GM12878 (cell line): Measurements from ENCODE around the gene CAB39.

Experiments used
- CBX3 ChIP-seq: fragments of 200-600 bp; sonication (generic); IDR thresholded peaks from 2 replicates; pipeline ENCODE4 v1.6.1; 2016; ENCODE audit warnings: low read depth, borderline replicate concordance
- CBX5 ChIP-seq: sonication (generic); IDR thresholded peaks from 2 replicates; pipeline ENCODE4 v1.6.1; 2016; ENCODE audit warnings: low read depth, moderate library complexity, mild to moderate bottlenecking, inconsistent platforms
- EP300 ChIP-seq, 2 experiments: fragments of 150-350 bp in 1 of 2; IDR thresholded peaks; 2 replicates each; pipeline ENCODE4 v1.6.1; 2011 to 2012; ENCODE audit warnings: low read depth in 2 of 2, low read length in 2 of 2, borderline replicate concordance in 1 of 2, improper control_type of control experiment in 1 of 2, inconsistent platforms in 1 of 2; ENCODE audit not compliant: control insufficient read depth in 1 of 2
- EZH2 ChIP-seq: IDR thresholded peaks from 2 replicates; pipeline ENCODE4 v1.6.1; 2012; ENCODE audit warnings: low read depth, mild to moderate bottlenecking, control low read depth, inconsistent platforms, low read length, borderline replicate concordance; ENCODE audit not compliant: control insufficient read depth
- NFIC ChIP-seq: IDR thresholded peaks from 2 replicates; pipeline ENCODE4 v1.6.1; 2012; ENCODE audit warnings: low read depth, mild to moderate bottlenecking, inconsistent platforms, low read length, moderate library complexity
- POLR2AphosphoS5 ChIP-seq: IDR thresholded peaks from 2 replicates; pipeline ENCODE4 v1.6.1; 2011; ENCODE audit warnings: mild to moderate bottlenecking, low read length, inconsistent platforms
- SUPT20H ChIP-seq: IDR thresholded peaks from 2 replicates; pipeline ENCODE4 v1.6.1; 2011; ENCODE audit warnings: low read depth, mild to moderate bottlenecking, low read length, moderate library complexity, borderline replicate concordance; ENCODE audit not compliant: control insufficient read depth
- ZNF24 ChIP-seq: fragments of 450-650 bp; IDR thresholded peaks from 2 replicates; pipeline ENCODE4 v1.6.1; 2017; ENCODE audit warnings: antibody characterized with exemption, mild to moderate bottlenecking
- TF ChIP-seq, protein P1 (sequence below): IDR thresholded peaks from 2 replicates; pipeline ENCODE4 v1.6.1; 2012; ENCODE audit warnings: mild to moderate bottlenecking, low read depth, low read length
- TF ChIP-seq, protein P2 (sequence below), 3 experiments: IDR thresholded peaks in 2 of 3; conservative IDR thresholded peaks in 1 of 3; 2 replicates each; pipeline ENCODE4 v1.5.1; 2011; ENCODE audit warnings: low read depth in 3 of 3, low read length in 3 of 3, mild to moderate bottlenecking in 3 of 3, control low read depth in 2 of 3, moderate library complexity in 2 of 3, inconsistent platforms in 1 of 3, mixed read lengths in 1 of 3; ENCODE audit not compliant: control insufficient read depth in 2 of 3, insufficient read depth in 1 of 3; ENCODE audit errors: extremely low read depth in 1 of 3

DNA sequence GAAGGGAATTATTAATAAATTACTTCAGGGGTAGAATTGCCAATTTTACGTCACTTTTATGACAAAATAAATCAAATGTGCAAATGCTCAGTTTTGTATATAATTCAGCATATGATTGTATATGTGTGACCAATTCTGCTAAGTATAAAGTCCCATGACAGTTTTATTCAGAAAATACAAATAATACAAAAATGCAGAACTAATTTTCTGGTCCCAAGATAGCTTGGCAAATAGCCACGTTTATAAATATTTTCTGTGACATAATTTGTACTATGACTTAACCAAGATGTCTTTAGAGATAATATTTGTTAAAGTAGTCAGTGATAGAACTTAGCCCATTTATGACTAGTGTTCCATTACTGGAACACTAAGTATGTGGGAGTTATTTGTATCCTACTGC is 24.2 kb upstream of the CAB39 start:
- TF ChIP-seq POLR2AphosphoS5 (no peak), CBX5 (no peak), EZH2 (no peak), NFIC (no peak), ZNF24 (no peak), EP300 (IDR thresholded peaks at IDR 0.05; ENCODE audit: borderline replicate concordance in 1 of 2, control insufficient read depth in 1 of 2, low read depth in 2 of 2, low read length in 2 of 2) (no peak), SUPT20H (no peak), CBX3 (no peak)
- TF ChIP-seq, protein P1, sequence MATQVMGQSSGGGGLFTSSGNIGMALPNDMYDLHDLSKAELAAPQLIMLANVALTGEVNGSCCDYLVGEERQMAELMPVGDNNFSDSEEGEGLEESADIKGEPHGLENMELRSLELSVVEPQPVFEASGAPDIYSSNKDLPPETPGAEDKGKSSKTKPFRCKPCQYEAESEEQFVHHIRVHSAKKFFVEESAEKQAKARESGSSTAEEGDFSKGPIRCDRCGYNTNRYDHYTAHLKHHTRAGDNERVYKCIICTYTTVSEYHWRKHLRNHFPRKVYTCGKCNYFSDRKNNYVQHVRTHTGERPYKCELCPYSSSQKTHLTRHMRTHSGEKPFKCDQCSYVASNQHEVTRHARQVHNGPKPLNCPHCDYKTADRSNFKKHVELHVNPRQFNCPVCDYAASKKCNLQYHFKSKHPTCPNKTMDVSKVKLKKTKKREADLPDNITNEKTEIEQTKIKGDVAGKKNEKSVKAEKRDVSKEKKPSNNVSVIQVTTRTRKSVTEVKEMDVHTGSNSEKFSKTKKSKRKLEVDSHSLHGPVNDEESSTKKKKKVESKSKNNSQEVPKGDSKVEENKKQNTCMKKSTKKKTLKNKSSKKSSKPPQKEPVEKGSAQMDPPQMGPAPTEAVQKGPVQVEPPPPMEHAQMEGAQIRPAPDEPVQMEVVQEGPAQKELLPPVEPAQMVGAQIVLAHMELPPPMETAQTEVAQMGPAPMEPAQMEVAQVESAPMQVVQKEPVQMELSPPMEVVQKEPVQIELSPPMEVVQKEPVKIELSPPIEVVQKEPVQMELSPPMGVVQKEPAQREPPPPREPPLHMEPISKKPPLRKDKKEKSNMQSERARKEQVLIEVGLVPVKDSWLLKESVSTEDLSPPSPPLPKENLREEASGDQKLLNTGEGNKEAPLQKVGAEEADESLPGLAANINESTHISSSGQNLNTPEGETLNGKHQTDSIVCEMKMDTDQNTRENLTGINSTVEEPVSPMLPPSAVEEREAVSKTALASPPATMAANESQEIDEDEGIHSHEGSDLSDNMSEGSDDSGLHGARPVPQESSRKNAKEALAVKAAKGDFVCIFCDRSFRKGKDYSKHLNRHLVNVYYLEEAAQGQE, result no peak
- TF ChIP-seq, protein P2, sequence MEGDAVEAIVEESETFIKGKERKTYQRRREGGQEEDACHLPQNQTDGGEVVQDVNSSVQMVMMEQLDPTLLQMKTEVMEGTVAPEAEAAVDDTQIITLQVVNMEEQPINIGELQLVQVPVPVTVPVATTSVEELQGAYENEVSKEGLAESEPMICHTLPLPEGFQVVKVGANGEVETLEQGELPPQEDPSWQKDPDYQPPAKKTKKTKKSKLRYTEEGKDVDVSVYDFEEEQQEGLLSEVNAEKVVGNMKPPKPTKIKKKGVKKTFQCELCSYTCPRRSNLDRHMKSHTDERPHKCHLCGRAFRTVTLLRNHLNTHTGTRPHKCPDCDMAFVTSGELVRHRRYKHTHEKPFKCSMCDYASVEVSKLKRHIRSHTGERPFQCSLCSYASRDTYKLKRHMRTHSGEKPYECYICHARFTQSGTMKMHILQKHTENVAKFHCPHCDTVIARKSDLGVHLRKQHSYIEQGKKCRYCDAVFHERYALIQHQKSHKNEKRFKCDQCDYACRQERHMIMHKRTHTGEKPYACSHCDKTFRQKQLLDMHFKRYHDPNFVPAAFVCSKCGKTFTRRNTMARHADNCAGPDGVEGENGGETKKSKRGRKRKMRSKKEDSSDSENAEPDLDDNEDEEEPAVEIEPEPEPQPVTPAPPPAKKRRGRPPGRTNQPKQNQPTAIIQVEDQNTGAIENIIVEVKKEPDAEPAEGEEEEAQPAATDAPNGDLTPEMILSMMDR (IDR thresholded peaks at IDR 0.05 in 2 of 3, conservative IDR thresholded peaks at IDR 0.05 in 1 of 3; ENCODE audit: control insufficient read depth in 2 of 3, extremely low read depth in 1 of 3, insufficient read depth in 1 of 3, low read depth in 3 of 3, low read length in 3 of 3), result no peak
